HG03159 (cell line): ENCODE results near the gene LDLRAD4.

Experiments used
- ATAC-seq: cut with Tn5 transposase; IDR thresholded peaks from one replicate; pipeline ENCODE4 v1.9.1; 2021; ENCODE audit warnings: mild to moderate bottlenecking, moderate library complexity; ENCODE audit not compliant: unreplicated experiment

Gene LDLRAD4

GRCh38 chr18:13280070-13280795, 61.7 kb downstream of the LDLRAD4 start:
- ATAC-seq, result no peak

- ATAC-seq, result no peak
These were observed 62.8 kb downstream of the LDLRAD4 start for GRCh38 chr18:13281406-13281805.

- ATAC-seq, result no peak
These were observed 65.2 kb downstream of the LDLRAD4 start for GRCh38 chr18:13283746-13284145.

- ATAC-seq, result no peak
These were observed 65.9 kb downstream of the LDLRAD4 start for GRCh38 chr18:13284330-13285027.

GRCh38 chr18:13285874-13286273, 67.3 kb downstream of the LDLRAD4 start:
- ATAC-seq, result no peak

- ATAC-seq, result no peak
These were observed 68.0 kb downstream of the LDLRAD4 start for GRCh38 chr18:13286456-13287125.

GRCh38 chr18:13287372-13287771, 68.8 kb downstream of the LDLRAD4 start:
- no peak for ATAC-seq

GRCh38 chr18:13288509-13289133, 70.1 kb downstream of the LDLRAD4 start:
- no peak for ATAC-seq

GRCh38 chr18:13289481-13290205, 71.1 kb downstream of the LDLRAD4 start:
- no peak for ATAC-seq

GRCh38 chr18:13290856-13291271, 72.3 kb downstream of the LDLRAD4 start:
- no peak for ATAC-seq

- no peak for ATAC-seq
These were observed 72.7 kb downstream of the LDLRAD4 start for GRCh38 chr18:13291299-13291698.

- ATAC-seq, result no peak
These were observed 73.3 kb downstream of the LDLRAD4 start for GRCh38 chr18:13291745-13292447.

GRCh38 chr18:13292736-13293135, 74.2 kb downstream of the LDLRAD4 start:
- no peak for ATAC-seq

GRCh38 chr18:13294309-13294708, 75.7 kb downstream of the LDLRAD4 start:
- ATAC-seq, result no peak

- no peak for ATAC-seq
These were observed 77.3 kb downstream of the LDLRAD4 start for GRCh38 chr18:13295894-13296293.

GRCh38 chr18:13296867-13297574, 78.5 kb downstream of the LDLRAD4 start:
- ATAC-seq, result no peak

- no peak for ATAC-seq
These were observed 79.7 kb downstream of the LDLRAD4 start for GRCh38 chr18:13298262-13298661.

GRCh38 chr18:13300029-13300428, 81.5 kb downstream of the LDLRAD4 start:
- no peak for ATAC-seq

- ATAC-seq, result no peak
These were observed 82.2 kb downstream of the LDLRAD4 start for GRCh38 chr18:13300796-13301195.

- no peak for ATAC-seq
These were observed 83.5 kb downstream of the LDLRAD4 start for GRCh38 chr18:13302040-13302439.
